ENCODE results near the gene CHST15.

CHST15 gene

GRCh38 chr10:123995461-123996131 lies 97.8 kb downstream of the CHST15 start:
- DNase-seq: peak; percentile 29

- no peak for DNase-seq
Observed at GRCh38 chr10:123995082-123995460, 98.3 kb downstream of the CHST15 start.

- peak; percentile 37 for DNase-seq
Observed at GRCh38 chr10:123994417-123995081, 98.8 kb downstream of the CHST15 start.

GRCh38 chr10:123993534-123994416 lies 99.6 kb downstream of the CHST15 start:
- no peak for DNase-seq

GRCh38 chr10:123991611-123992570 lies 101.5 kb downstream of the CHST15 start:
- no peak for DNase-seq

- no peak for DNase-seq
Observed at GRCh38 chr10:123990889-123991288, 102.5 kb downstream of the CHST15 start.

GRCh38 chr10:123988694-123989093 lies 104.7 kb downstream of the CHST15 start:
- DNase-seq: no peak

GRCh38 chr10:123986736-123987135 lies 106.7 kb downstream of the CHST15 start:
- no peak for DNase-seq

GRCh38 chr10:123974406-123974805 lies 119.0 kb downstream of the CHST15 start:
- DNase-seq: no peak

- DNase-seq: no peak
Observed at GRCh38 chr10:123972481-123973401, 120.7 kb downstream of the CHST15 start.

GRCh38 chr10:123970927-123971286 lies 122.5 kb downstream of the CHST15 start:
- no peak for DNase-seq

- no peak for DNase-seq
Observed at GRCh38 chr10:123970207-123970926, 123.0 kb downstream of the CHST15 start.

GRCh38 chr10:123967626-123968243 lies 125.7 kb downstream of the CHST15 start:
- DNase-seq: peak; percentile 20

GRCh38 chr10:123966896-123967231 lies 126.5 kb downstream of the CHST15 start:
- no peak for DNase-seq

GRCh38 chr10:123965973-123966895 lies 127.2 kb downstream of the CHST15 start:
- no peak for DNase-seq

GRCh38 chr10:123964953-123965352 lies 128.4 kb downstream of the CHST15 start:
- no peak for DNase-seq

- DNase-seq: no peak
Observed at GRCh38 chr10:123962756-123963530, 130.5 kb downstream of the CHST15 start.

GRCh38 chr10:123958241-123958640 lies 135.2 kb downstream of the CHST15 start:
- DNase-seq: no peak

All from NK-92 treated with Interleukin-12 subunit alpha and Interleukin-12 subunit beta, amount 100 ng/mL, for 24 hours (cell line).